BJ (cell line): ENCODE data around the gene KPNA2. TPM values are rescaled to one million over a fixed set of nuclear protein-coding genes. Genes with fewer than 3 reads are reported as not detected.
"Not testable (repeated sequence)": the region's sequence is repeated elsewhere in the genome, so short reads cannot be mapped to it uniquely, and the experiment has no call there.

Experiments
- CTCF ChIA-PET: fragments of 350-600 bp; formaldehyde crosslinking; extraction: SDS; loops from one replicate; lab custom pipeline; 2021; ENCODE audit warnings: antibody characterized with exemption, inconsistent platforms; lab: Yijun Ruan, JAX
- POLR2A ChIA-PET: fragments of 300-600 bp; sonication (Branson Sonifier 250); formaldehyde crosslinking; extraction: SDS; loops from one replicate; lab custom pipeline; 2021; ENCODE audit warnings: antibody characterized with exemption; lab: Charles Lee
- DNase-seq: peaks from one replicate; pipeline ENCODE4 v3.0.0-alpha.2; 2011; ENCODE audit warnings: low read depth
- H3K27me3 ChIP-seq: 2 replicates; pipeline ENCODE4 v1.6.0; 2011; ENCODE audit warnings: low read length; ENCODE audit not compliant: control insufficient read depth, insufficient read depth
- H3K36me3 ChIP-seq: 2 replicates; pipeline ENCODE4 v1.5.1; 2011; ENCODE audit warnings: low read length; ENCODE audit not compliant: control insufficient read depth, insufficient read depth
- H3K4me3 ChIP-seq: 2 replicates; pipeline ENCODE4 v1.5.1; 2011; ENCODE audit warnings: low read depth, mild to moderate bottlenecking, control low read depth, low read length
- CTCF ChIP-seq: IDR thresholded peaks from 2 replicates; pipeline ENCODE4 v1.5.1; 2011; ENCODE audit warnings: low read depth, mild to moderate bottlenecking, control low read depth, inconsistent platforms, low read length, moderate library complexity; ENCODE audit not compliant: insufficient read depth
- polyA plus RNA-seq: library from polyadenylated mRNA; depleted of rRNA; stranded (reverse); fragments of >200 nt; gene quantifications from 2 replicates; pipeline ENCODE4 v1.2.3, GENCODE V29; 2011

The KPNA2 gene
- polyA plus RNA-seq, 1 experiment, result 165 TPM

GRCh38 chr17:68015081-68015723 is 20.3 kb upstream of the KPNA2 start:
- Histone ChIP-seq H3K36me3 (no peaks in the 10 kb centered on the region), H3K4me3 (no peak overlapping the region), H3K27me3 (no peaks in the 10 kb centered on the region)
- DNase-seq, result no peak
- ChIA-PET POLR2A (interaction anchor here (0.8 kb wide), 1 partner anchor 13 kb away, joined by 4 read pairs; no protein-coding TSS in a partner anchor), CTCF (interaction anchor here (0.5 to 1.3 kb wide), 3 partner anchors 8 to 93 kb away, joined by 3 to 6 read pairs (median 3); no protein-coding TSS in a partner anchor)
- no peak for TF ChIP-seq CTCF

DNA sequence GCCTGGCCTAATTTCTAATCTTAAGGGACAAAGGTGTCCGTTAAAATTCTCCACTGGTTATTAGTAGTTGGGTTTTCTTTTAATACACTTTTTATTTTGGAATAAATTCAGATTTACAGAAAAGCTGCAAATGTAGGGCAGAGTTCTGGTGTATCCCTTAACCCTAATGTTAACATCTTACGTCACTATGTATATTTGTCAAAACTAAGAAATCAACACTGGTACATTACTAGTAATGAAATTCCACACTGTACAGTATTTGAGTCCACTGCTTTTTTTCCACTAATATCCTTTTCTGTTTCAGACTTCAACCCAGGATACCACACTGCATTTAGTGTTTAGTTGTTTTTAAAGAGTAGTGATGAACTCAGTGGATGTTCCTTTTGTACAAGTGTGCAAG is 18.7 kb upstream of the KPNA2 start:
- POLR2A ChIA-PET, result no interaction called here
- DNase-seq, result no peak
- CTCF ChIA-PET, result no interaction called here
- TF ChIP-seq CTCF, result no peak
- no peak overlapping the region for H3K4me3 ChIP-seq
- no peaks in the 10 kb centered on the region for H3K36me3 ChIP-seq
- no peaks in the 10 kb centered on the region for H3K27me3 ChIP-seq

GRCh38 chr17:68018493-68018892 is 17.0 kb upstream of the KPNA2 start:
- POLR2A ChIA-PET, CTCF ChIA-PET, H3K27me3 ChIP-seq, DNase-seq, H3K36me3 ChIP-seq, H3K4me3 ChIP-seq: not testable (repeated sequence)

DNA sequence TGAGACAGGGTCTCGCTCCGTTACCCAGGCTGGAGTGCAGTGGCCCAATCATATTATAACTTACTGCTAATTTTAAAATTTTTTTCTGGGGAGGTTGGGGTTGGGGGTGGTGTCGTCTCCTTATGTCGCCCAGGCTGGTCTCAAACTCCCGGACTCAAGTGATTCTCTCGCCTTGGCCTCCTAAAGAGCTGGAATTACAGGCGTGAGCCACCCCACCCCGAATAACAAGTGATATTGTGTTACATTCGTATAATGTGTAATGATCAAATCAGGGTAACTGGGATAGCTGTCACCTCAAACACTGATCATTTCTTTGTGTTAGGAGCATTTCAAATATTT is 16.2 kb upstream of the KPNA2 start:
- Histone ChIP-seq H3K4me3 (no peak overlapping the region), H3K36me3 (no peaks in the 10 kb centered on the region), H3K27me3 (no peaks in the 10 kb centered on the region)
- ChIA-PET POLR2A (no interaction called here), CTCF (interaction anchor here (0.7 to 1.8 kb wide), 4 partner anchors 8 to 35 kb away, joined by 3 to 6 read pairs (median 4); no protein-coding TSS in a partner anchor)
- DNase-seq, result no peak
- no peak for TF ChIP-seq CTCF

- TF ChIP-seq CTCF, result peak; percentile 21; the same call in 1 of the 2 replicates
- Histone ChIP-seq H3K27me3 (no peaks in the 10 kb centered on the region), H3K4me3 (peak overlapping the region; percentile 50), H3K36me3 (no peaks in the 10 kb centered on the region)
- DNase-seq, result peak; percentile 78
- POLR2A ChIA-PET, result interaction anchor here (0.8 kb wide), 1 partner anchor 14 kb away, joined by 4 read pairs; no protein-coding TSS in a partner anchor
- CTCF ChIA-PET, result interaction anchor here (0.7 to 1.8 kb wide), 4 partner anchors 8 to 34 kb away, joined by 3 to 6 read pairs (median 4); no protein-coding TSS in a partner anchor
Observed at GRCh38 chr17:68019675-68020408, 15.7 kb upstream of the KPNA2 start.
